Measurements from ENCODE around the gene SPATS2L.
"Not testable (repeated sequence)": the region's sequence is repeated elsewhere in the genome, so short reads cannot be mapped to it uniquely, and the experiment has no call there.

Gene SPATS2L

DNA sequence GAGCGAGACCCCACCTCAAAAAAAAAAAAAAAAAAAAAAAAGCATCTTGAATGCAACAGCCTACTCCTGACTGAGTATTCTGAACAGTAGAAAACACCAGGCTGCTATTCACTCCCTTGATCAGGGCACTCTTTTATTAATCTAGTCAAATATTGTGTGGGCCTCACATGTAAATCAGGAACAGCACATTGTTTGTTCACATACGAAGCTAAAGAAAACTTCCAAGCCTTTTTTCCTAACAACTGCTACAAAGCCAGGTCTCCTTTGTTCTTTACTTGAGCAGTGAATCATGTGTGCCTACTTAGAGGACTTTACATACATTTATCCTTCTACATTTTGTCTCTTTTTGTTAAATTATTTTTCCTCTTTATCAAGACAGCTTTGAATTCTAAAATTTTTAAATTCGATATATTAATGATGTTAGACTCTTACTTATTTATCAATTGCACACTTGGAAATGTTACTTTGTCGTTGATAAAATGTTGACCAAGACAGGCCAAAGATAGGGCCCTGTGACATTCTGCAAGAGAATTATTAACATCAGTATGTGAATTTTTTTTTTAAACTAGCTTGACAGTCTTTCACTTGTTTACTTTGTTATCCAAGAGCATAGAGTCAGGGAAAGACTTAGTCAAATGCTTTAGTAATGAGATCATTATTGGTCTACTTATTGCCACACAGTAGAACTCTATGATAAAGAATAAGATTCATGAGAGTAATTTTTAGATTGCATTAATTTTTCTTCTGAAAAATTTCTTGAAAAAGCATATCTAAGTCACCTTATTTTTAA, 13.2 kb downstream of the SPATS2L start:
- in situ Hi-C loops (cut with HindIII; ENCODE audit: low sequenced_read_pairs), result no loop called here

DNA sequence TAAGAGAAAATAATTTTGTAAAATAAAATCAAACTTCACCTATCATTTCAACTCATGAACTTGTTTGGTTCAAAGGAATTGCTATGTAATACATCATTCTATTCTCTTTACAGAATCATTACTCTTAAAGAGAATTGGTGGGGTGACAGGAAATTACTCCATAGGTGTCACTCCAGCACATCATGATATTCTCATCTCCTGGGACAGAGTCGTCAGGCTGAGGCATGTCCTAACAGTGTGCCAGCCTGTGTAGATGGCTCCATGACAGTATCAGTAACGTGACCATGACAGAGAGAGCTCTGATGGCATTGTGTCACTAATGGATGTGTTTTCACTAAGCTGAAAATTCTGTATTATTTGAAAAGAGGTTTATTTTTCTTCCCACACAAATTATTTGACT, 13.9 kb downstream of the SPATS2L start:
- in situ Hi-C loops (cut with HindIII; ENCODE audit: low sequenced_read_pairs), result no loop called here

- in situ Hi-C loops (cut with HindIII; ENCODE audit: low sequenced_read_pairs), result no loop called here
Measured at GRCh38 chr2:200320991-200321390, 14.5 kb downstream of the SPATS2L start.

GRCh38 chr2:200321780-200322534, 15.5 kb downstream of the SPATS2L start:
- in situ Hi-C loops (cut with HindIII; ENCODE audit: low sequenced_read_pairs), result no loop called here

GRCh38 chr2:200322607-200323006, 16.1 kb downstream of the SPATS2L start:
- in situ Hi-C loops (cut with HindIII; ENCODE audit: low sequenced_read_pairs), result no loop called here

DNA sequence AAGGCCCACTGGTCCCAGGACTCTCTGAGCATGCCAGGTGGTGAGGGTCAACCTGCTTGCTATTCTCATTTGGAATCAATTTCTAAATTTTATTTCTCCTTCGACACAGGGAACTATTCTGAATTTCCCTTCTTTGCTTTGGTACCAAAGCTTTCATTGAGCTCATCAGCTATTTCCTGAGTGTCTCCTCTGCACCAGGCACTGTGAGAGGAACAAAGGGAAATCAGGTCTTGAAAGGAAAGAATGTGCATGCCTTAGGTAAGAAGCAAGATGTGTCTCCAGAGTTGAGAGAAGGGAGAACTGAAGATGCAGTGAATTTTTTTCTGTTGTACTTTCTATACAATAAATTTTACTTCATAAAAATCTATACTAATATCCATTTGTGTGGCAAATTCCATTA, 17.9 kb downstream of the SPATS2L start:
- in situ Hi-C loops (cut with HindIII; ENCODE audit: low sequenced_read_pairs), result no loop called here

DNA sequence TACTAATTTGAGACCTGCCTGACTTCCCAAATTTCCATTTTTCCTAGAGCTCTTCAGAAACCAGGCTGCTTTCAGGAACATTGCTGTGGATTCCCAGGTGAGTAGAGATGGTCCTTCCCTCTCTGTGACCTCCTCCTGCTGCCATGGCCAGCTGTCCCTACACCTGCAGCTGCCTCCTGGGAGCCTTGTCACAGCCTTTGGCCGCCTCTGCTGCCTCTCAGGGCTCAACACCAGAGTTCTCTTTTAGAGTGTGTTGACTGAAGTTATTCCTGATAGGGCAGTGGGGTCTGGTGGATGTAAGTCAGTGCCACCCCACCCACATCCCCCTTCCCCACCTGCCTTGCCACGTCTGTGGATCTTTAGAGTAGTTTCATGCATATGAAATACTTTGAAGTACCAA, 22.9 kb downstream of the SPATS2L start:
- in situ Hi-C loops (cut with HindIII; ENCODE audit: low sequenced_read_pairs), result no loop called here

- in situ Hi-C loops (cut with HindIII; ENCODE audit: low sequenced_read_pairs), result no loop called here
Measured at GRCh38 chr2:200329798-200330197, 23.3 kb downstream of the SPATS2L start.

- in situ Hi-C loops (cut with HindIII; ENCODE audit: low sequenced_read_pairs), result no loop called here
Measured at GRCh38 chr2:200330351-200331060, 24.0 kb downstream of the SPATS2L start.

- in situ Hi-C loops (cut with HindIII; ENCODE audit: low sequenced_read_pairs), result no loop called here
Measured at GRCh38 chr2:200331061-200331400, 24.5 kb downstream of the SPATS2L start.

DNA sequence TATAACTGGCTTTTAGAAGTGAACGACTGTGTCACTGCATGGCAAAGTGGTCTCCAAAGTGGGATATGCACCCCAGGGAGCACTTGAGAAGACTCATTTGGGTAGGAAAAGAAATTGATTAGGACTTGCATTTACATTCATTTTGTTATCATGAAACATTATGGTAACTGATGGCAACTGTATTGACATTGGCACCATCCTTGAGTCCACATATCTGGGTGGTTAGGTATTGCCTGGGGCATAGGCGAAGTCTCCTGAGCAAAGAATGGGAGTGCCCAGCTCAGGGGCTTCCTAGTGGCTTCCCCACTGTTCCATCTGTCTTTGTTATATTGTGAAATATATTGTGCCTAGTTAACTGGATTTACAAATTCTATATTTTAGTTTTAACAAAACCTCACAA, 29.2 kb downstream of the SPATS2L start:
- in situ Hi-C loops (cut with HindIII; ENCODE audit: low sequenced_read_pairs), result no loop called here

DNA sequence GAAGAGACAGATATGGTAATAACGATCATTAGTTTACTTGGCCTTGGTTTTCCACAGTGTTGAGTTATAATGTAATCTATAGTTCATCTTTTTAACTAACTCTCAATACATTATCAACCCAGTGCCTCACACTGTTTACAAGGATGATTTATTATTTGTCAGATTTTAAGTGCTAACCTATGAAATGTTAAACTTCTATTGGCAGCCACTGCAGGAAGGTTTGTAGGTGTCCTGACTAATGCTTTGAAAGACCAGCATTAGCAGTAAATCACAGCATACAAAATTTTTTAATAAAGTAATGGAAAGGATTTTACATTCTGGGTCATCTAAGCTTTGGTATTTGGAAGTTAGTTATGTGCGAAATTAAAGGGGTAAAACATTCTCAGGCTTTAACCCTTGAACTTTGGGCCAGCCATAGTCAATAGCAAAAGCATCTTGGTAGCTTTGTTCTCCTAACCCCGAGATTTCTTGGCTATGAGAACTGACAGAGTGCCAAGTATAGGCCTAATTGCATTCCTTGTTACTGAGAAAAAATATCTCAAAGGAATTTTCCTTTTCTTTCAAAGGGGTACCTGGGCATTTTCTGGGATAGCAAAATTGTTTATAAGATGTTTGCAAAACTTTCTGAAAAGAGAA, 30.6 kb downstream of the SPATS2L start:
- in situ Hi-C loops (cut with HindIII; ENCODE audit: low sequenced_read_pairs), result no loop called here

- in situ Hi-C loops (cut with HindIII; ENCODE audit: low sequenced_read_pairs), result no loop called here
Measured at GRCh38 chr2:200337621-200338020, 31.1 kb downstream of the SPATS2L start.

DNA sequence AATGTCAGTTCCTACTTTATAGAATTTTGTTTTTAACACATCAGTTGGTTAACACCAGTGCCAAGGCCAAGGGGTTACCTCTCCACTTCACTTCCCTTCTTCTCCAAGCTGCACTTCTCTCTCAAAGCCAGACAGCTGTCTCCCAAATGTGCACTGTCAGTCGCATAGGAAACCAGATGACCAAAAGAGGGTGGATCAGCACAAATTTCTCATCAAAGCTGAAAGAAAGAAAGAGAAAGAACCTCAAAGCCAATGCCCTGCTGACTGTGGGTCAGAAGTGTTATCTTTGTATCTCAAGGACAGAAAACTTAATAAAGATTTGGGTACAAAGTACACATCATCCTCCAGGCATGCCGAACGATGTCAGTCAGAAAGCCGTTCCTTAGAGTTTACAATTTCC, 32.2 kb downstream of the SPATS2L start:
- in situ Hi-C loops (cut with HindIII; ENCODE audit: low sequenced_read_pairs), result no loop called here

- in situ Hi-C loops (cut with HindIII; ENCODE audit: low sequenced_read_pairs), result no loop called here
Measured at GRCh38 chr2:200340508-200341224, 34.2 kb downstream of the SPATS2L start.

DNA sequence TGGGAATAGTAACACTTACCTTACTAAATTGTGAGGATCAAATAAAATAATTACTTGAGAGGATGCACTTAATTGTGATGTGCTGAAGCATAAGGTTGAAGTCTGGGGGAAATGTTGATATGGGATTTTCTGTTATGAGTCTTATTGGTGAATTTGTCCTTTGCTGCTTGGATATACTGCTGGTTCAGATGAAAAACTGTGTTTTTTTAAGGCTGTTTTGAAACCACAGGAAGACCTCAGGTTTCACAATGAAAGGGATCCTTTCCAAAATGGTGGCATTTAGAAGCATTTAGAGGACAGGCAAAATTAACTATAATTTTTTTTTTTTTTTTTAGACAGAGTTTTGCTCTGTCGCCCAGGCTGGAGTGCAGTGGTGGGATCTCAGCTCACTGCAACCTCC, 34.9 kb downstream of the SPATS2L start:
- in situ Hi-C loops (cut with HindIII; ENCODE audit: low sequenced_read_pairs), result no loop called here

- in situ Hi-C loops (cut with HindIII; ENCODE audit: low sequenced_read_pairs), result no loop called here
Measured at GRCh38 chr2:200342235-200342634, 35.7 kb downstream of the SPATS2L start.

GRCh38 chr2:200342654-200343053, 36.2 kb downstream of the SPATS2L start:
- in situ Hi-C loops (cut with HindIII; ENCODE audit: low sequenced_read_pairs), result no loop called here

- in situ Hi-C loops (cut with HindIII; ENCODE audit: low sequenced_read_pairs), result not testable (repeated sequence)
Measured at GRCh38 chr2:200344202-200344601, 37.7 kb downstream of the SPATS2L start.

- in situ Hi-C loops (cut with HindIII; ENCODE audit: low sequenced_read_pairs), result no loop called here
Measured at GRCh38 chr2:200345975-200346374, 39.5 kb downstream of the SPATS2L start.

GRCh38 chr2:200347301-200347700, 40.8 kb downstream of the SPATS2L start:
- in situ Hi-C loops (cut with HindIII; ENCODE audit: low sequenced_read_pairs), result no loop called here
